ENCODE measurements around the gene ANGPTL4.
"Not testable (repeated sequence)": the region's sequence is repeated elsewhere in the genome, so short reads cannot be mapped to it uniquely, and the experiment has no call there.

ANGPTL4 gene

GRCh38 chr19:8363803-8364771 lies at the start of gene ANGPTL4:
ANGPTL4 (plus strand) TSS chr19:8364155; CDS start chr19:8364322, 167 bp downstream.
- DNase-seq: no peak

- not testable (repeated sequence) for DNase-seq
Measured at GRCh38 chr19:8314981-8315640, 48.8 kb upstream of the ANGPTL4 start.

- no peak for DNase-seq
Measured at GRCh38 chr19:8316351-8317125, 47.4 kb upstream of the ANGPTL4 start.

GRCh38 chr19:8318835-8319234 lies 45.1 kb upstream of the ANGPTL4 start:
- not testable (repeated sequence) for DNase-seq

DNA sequence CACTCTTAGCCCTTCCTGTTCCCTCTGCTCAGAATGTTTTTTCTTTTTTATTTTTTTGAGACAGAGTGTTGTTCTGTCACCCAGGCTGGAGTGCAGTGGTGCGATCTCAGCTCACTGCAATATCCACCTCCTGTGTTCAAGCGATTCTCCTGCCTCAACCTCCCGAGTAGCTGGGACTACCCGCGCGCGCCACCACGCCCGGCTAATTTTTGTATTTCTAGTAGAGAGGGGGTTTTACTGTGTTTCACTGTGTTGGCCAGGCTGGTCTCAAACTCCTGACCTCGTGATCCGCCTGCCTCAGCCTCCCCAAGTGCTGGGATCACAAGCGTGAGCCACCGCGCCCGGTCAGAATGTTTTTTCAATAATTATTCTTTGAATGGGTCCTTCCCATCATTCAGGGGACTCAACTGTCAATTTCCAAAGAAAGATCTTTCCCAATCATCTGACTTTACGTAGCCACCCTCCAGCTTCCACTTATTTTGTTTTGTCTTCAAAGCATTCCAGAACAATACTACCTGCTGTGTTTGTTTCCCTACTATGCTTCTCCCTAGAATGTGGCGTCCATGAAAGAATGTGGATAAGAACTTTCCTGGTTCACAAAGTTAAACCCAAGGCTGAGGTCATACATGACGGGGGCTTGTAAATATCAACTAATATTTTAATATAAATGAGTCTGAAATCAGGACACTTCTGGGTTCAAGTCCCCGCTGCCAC lies 44.0 kb upstream of the ANGPTL4 start:
- no peak for DNase-seq

GRCh38 chr19:8320564-8321066 lies 43.3 kb upstream of the ANGPTL4 start:
- no peak for DNase-seq

- peak; percentile 69 for DNase-seq
Measured at GRCh38 chr19:8321067-8321985, 42.6 kb upstream of the ANGPTL4 start, which contains the start of the genes NDUFA7 and RPS28. NDUFA7 (minus strand) TSS chr19:8321375; CDS start chr19:8321358, 17 bp downstream. RPS28 (plus strand) TSS chr19:8321496; CDS start chr19:8321531, 35 bp downstream.

GRCh38 chr19:8321986-8322637 lies 41.8 kb upstream of the ANGPTL4 start:
- no peak for DNase-seq

DNA sequence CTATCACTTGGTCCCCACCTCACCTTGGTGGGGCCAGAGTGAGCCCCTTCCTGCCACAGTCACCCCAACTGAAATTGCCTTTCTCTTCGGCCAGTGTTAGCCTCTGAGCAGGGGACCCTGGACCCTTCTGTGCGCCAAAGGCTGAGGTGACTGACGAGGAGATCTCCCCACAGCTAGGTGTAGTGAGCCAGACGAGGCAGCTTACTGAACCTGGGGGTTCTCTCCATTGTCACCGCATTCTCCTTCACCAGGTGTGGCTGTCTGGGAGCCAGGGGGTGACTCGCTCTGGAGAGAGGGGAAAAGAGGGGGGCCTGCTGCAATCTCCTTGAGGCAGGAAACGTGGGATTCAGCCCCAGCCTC lies 41.3 kb upstream of the ANGPTL4 start:
- no peak for DNase-seq

DNA sequence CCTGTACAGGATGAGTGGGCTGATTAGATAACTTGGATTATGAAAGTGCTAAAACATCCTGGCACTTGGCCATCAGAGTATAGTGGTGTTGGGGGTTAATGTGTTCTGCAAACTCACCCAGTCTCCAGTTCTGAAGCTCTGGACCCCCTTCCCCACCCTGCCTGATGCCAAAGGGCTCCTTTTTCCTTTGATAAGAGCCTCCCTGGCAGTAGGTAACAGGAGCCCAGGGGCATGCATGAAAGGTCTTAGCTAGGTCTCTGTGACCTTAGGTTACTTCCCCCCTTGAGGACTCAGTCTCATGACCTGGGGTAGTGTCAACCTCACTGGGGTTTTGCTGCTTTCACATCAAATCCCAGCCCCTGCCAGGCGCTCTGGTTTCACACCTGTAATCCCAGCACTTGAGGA lies 40.2 kb upstream of the ANGPTL4 start:
- no peak for DNase-seq

GRCh38 chr19:8324186-8325050 lies 39.5 kb upstream of the ANGPTL4 start:
- DNase-seq: no peak

DNA sequence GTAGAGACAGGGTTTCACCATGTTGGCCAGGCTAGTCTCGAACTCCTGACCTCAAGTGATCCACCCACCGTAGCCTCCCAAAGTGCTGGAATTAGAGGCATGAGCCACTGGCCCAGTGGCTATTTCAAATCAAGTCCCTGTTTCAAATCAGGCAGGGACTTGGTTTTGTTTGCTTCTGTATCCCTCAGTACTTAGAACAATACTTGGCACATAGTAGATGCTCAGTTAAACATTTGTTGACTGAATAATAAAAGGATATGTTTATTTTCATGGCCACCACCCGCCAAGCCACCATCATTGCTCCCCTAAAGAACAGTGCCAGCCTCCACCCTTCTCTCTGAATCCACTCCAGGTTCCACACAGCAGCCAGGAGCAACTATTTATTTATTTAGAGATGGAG lies 38.5 kb upstream of the ANGPTL4 start:
- DNase-seq: no peak

- no peak for DNase-seq
Measured at GRCh38 chr19:8329996-8330395, 34.0 kb upstream of the ANGPTL4 start.

GRCh38 chr19:8331263-8331845 lies 32.6 kb upstream of the ANGPTL4 start:
- no peak for DNase-seq

DNA sequence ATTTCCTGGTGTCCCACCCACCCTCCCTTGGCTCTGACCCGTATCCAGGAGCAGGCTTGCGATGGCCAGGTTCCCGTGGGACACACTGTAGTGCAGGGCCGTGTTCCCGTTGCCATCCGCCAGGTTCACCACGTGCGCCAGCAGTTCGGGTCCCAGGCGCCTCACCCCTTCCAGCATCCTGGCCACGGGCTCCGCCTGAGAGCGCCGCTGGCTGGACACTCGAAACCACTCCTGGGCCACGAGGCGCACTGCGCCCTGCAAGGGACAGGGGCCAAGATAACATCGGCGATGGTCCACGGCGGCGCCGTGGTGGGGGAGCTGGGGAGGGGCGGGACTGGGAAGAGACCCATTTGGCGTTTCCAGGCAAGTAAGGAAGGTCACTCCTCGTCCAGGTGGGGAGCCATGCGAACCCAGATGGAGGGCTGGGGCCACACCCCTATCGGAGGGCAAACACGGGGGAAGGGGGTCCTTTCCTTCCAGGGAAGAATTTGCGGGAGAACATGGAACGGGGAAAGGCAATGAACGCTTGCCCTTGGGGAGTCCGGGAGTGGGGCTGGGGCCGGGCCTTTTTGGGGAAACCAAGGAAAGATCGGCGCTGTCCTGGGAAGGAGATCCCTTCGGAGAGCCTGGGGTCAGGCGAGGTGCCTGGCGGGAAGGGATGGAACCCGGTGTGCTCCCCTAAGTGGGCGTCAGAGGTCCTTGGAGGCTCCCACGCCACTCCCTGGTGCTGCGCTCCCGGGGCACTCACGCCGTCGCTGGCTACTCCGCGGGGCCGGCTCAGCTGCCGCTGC lies 30.8 kb upstream of the ANGPTL4 start:
- DNase-seq: no peak

- no peak for DNase-seq
Measured at GRCh38 chr19:8333767-8334457, 30.0 kb upstream of the ANGPTL4 start.

Measured in NCI-H1436 treated with DMSO at 0.1 percent for 48 hours (cell line).